HepG2 (cell line): ENCODE results near the gene TIGD6. TPM values are rescaled to one million over a fixed set of nuclear protein-coding genes. Genes with fewer than 3 reads are reported as not detected.

ENCODE experiments used
- DNMT3B ChIP-seq: conservative IDR thresholded peaks from 2 replicates; pipeline ENCODE4 v1.6.1; 2016; ENCODE audit warnings: missing biosample characterization, control low read depth
- GATAD2A ChIP-seq: IDR thresholded peaks from 2 replicates; pipeline ENCODE4 v1.6.1; 2016
- HOXA3 ChIP-seq: sonication (generic); formaldehyde crosslinking; IDR thresholded peaks from 2 replicates; pipeline ENCODE4 v1.5.0; 2020; ENCODE audit warnings: missing genetic modification reagents
- NFKBIZ ChIP-seq: IDR thresholded peaks from 2 replicates; pipeline ENCODE4 v1.6.1; 2018; ENCODE audit warnings: missing genetic modification reagents, missing compliant biosample characterization
- SCMH1 ChIP-seq: sonication (generic); formaldehyde crosslinking; IDR thresholded peaks from 2 replicates; pipeline ENCODE4 v1.9.0; 2021; ENCODE audit warnings: missing genetic modification reagents, mild to moderate bottlenecking, borderline replicate concordance
- STAG1 ChIP-seq: sonication (generic); formaldehyde crosslinking; IDR thresholded peaks from 2 replicates; pipeline ENCODE4 v1.4.0; 2020; ENCODE audit warnings: missing genetic modification reagents
- TMF1 ChIP-seq: sonication (generic); formaldehyde crosslinking; IDR thresholded peaks from 2 replicates; pipeline ENCODE4 v1.8.1; 2022; ENCODE audit warnings: low read depth, missing genetic modification reagents
- YEATS4 ChIP-seq: sonication (generic); formaldehyde crosslinking; IDR thresholded peaks from 2 replicates; pipeline ENCODE4 v1.4.0; 2020; ENCODE audit warnings: missing genetic modification reagents, borderline replicate concordance
- ZNF232 ChIP-seq: sonication (generic); formaldehyde crosslinking; IDR thresholded peaks from 2 replicates; pipeline ENCODE4 v1.4.0; 2020; ENCODE audit warnings: missing genetic modification reagents, borderline replicate concordance
- ZNF264 ChIP-seq: sonication (generic); formaldehyde crosslinking; IDR thresholded peaks from 2 replicates; pipeline ENCODE4 v1.4.0; 2020; ENCODE audit warnings: missing genetic modification reagents
- ZNF329 ChIP-seq: sonication (generic); formaldehyde crosslinking; IDR thresholded peaks from 2 replicates; pipeline ENCODE4 v1.9.0; 2021; ENCODE audit warnings: low read depth, mild to moderate bottlenecking, missing genetic modification reagents
- ZNF761 ChIP-seq: sonication (generic); formaldehyde crosslinking; conservative IDR thresholded peaks from 2 replicates; pipeline ENCODE4 v1.4.0; 2020; ENCODE audit warnings: mild to moderate bottlenecking, missing genetic modification reagents
- ZNF878 ChIP-seq: sonication (generic); formaldehyde crosslinking; IDR thresholded peaks from 2 replicates; pipeline ENCODE4 v1.8.1; 2023; ENCODE audit warnings: mild to moderate bottlenecking, missing genetic modification reagents, moderate library complexity
- polyA plus RNA-seq, 8 experiments: library from polyadenylated mRNA; depleted of rRNA in 3 of 8; stranded (reverse) in 7 of 8; unstranded in 1 of 8; fragments of >200 nt; fragmentation: Illumina TruSeq in 4 of 8; extraction: Trizol in 4 of 8; gene quantifications; 2 replicates each; pipeline versions ENCODE4 v1.2.1 to v1.2.3, GENCODE V29; 2011 to 2016; ENCODE audit warnings: low read depth in 4 of 8, missing spikeins in 1 of 8, mixed read lengths in 1 of 8; ENCODE audit not compliant: insufficient read depth in 1 of 8
- total RNA-seq, 5 experiments: library from RNA; depleted of rRNA; stranded (reverse); fragments of >200 nt; fragmentation: Illumina TruSeq; extraction: Trizol; gene quantifications; 2 replicates each; pipeline ENCODE4 v1.2.3, GENCODE V29; 2016; ENCODE audit warnings: low read depth in 1 of 5
- TF ChIP-seq, protein P1 (sequence below): sonication (generic); formaldehyde crosslinking; IDR thresholded peaks from 2 replicates; pipeline ENCODE4 v1.8.0; 2022; ENCODE audit warnings: missing genetic modification reagents, mild to moderate bottlenecking, borderline replicate concordance
- TF ChIP-seq, protein P2 (sequence below): sonication (generic); formaldehyde crosslinking; IDR thresholded peaks from 2 replicates; pipeline ENCODE4 v1.5.1; 2020; ENCODE audit warnings: mild to moderate bottlenecking, missing genetic modification reagents
- TF ChIP-seq, protein P3 (sequence below): sonication (generic); formaldehyde crosslinking; IDR thresholded peaks from 2 replicates; pipeline ENCODE4 v1.4.0; 2020; ENCODE audit warnings: missing genetic modification reagents
- TF ChIP-seq, protein P4 (sequence below): sonication (generic); formaldehyde crosslinking; IDR thresholded peaks from 2 replicates; pipeline ENCODE4 v1.4.0; 2020; ENCODE audit warnings: missing genetic modification reagents, borderline replicate concordance
- TF ChIP-seq, protein P5 (sequence below), 2 experiments: sonication (generic) in 1 of 2; formaldehyde crosslinking in 1 of 2; IDR thresholded peaks; 2 replicates each; pipeline versions ENCODE4 v1.4.0 to v1.6.1; 2018 to 2020; ENCODE audit warnings: missing genetic modification reagents in 2 of 2, borderline replicate concordance in 1 of 2, low read depth in 1 of 2, mild to moderate bottlenecking in 1 of 2, missing biosample characterization in 1 of 2

Gene TIGD6
- total and polyA plus RNA-seq, 2 of the 13 experiments (the other 11 are each of a cell fraction or from before 2014, with no cell fraction given), result 2.1 to 2.9 TPM

DNA sequence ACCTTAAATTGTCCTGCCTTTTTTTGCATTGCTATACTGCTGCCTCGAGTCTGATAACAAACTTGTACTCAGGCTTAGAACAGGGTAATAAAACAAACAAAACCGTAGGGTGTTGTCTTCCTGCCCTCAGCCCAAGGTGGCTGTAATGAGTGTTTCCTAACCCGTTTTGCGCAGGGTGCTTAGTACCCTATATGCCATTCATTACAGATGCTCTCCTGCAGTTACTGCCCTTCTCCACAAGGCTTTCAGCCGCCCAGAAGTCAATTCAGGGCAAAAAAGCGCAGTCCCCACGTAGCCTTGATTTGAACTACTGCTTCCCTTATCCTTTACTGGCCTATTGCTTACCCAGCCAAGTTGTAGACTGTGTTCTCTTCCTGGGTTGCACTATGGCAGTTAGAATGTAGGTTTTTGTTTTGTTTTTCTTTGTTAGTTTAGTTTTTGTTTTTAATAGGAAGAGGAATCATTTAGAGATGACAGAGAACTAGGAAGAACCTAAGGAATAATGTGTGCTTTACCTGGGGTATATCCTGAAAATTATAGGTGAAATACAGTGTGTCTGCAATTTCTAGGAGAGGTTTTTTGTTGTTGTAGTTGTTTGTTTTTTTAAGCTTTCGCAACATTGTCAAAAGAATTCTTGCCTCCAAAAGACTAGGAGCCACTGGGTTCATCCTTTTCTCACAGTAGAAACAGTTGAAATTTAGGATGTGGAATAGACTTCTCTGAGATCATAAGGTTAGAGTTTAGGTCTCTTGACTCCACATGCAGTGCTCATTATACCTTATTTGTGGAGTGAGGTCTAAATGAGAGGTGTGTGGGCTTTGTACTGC, 1.4 kb upstream of the TIGD6 start (continued):
- TF ChIP-seq, protein P1, sequence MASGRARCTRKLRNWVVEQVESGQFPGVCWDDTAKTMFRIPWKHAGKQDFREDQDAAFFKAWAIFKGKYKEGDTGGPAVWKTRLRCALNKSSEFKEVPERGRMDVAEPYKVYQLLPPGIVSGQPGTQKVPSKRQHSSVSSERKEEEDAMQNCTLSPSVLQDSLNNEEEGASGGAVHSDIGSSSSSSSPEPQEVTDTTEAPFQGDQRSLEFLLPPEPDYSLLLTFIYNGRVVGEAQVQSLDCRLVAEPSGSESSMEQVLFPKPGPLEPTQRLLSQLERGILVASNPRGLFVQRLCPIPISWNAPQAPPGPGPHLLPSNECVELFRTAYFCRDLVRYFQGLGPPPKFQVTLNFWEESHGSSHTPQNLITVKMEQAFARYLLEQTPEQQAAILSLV, result no peak
- TF ChIP-seq ZNF761 (CRISPR knock-in tag), result no peak
- TF ChIP-seq TMF1 (CRISPR knock-in tag), result no peak
- TF ChIP-seq, protein P2, sequence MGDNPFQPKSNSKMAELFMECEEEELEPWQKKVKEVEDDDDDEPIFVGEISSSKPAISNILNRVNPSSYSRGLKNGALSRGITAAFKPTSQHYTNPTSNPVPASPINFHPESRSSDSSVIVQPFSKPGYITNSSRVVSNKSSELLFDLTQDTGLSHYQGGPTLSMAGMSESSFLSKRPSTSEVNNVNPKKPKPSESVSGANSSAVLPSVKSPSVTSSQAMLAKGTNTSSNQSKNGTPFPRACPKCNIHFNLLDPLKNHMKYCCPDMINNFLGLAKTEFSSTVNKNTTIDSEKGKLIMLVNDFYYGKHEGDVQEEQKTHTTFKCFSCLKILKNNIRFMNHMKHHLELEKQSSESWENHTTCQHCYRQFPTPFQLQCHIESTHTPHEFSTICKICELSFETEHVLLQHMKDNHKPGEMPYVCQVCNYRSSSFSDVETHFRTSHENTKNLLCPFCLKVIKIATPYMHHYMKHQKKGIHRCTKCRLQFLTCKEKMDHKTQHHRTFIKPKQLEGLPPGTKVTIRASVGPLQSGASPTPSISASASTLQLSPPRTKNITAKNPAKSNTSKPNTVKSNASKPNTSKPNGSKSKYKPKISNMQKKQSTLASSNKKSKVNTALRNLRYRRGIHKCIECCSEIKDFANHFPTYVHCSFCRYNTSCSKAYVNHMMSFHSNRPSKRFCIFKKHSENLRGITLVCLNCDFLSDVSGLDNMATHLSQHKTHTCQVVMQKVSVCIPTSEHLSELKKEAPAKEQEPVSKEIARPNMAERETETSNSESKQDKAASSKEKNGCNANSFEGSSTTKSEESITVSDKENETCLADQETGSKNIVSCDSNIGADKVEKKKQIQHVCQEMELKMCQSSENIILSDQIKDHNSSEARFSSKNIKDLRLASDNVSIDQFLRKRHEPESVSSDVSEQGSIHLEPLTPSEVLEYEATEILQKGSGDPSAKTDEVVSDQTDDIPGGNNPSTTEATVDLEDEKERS (CRISPR knock-in tag), result 0 out of 2 replicates have a peak, but pooled peaks have one; percentile 28
- 0 out of 2 replicates have a peak, but pooled peaks have one; percentile 26 for TF ChIP-seq HOXA3 (CRISPR knock-in tag)
- peak; percentile 41; the same call in 1 of the 2 replicates for TF ChIP-seq STAG1 (CRISPR knock-in tag)
- no peak for TF ChIP-seq DNMT3B
- no peak for TF ChIP-seq ZNF329
- no peak for TF ChIP-seq NFKBIZ (CRISPR knock-in tag)
- TF ChIP-seq, protein P3, sequence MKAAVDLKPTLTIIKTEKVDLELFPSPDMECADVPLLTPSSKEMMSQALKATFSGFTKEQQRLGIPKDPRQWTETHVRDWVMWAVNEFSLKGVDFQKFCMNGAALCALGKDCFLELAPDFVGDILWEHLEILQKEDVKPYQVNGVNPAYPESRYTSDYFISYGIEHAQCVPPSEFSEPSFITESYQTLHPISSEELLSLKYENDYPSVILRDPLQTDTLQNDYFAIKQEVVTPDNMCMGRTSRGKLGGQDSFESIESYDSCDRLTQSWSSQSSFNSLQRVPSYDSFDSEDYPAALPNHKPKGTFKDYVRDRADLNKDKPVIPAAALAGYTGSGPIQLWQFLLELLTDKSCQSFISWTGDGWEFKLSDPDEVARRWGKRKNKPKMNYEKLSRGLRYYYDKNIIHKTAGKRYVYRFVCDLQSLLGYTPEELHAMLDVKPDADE (CRISPR knock-in tag), result no peak
- 0 out of 2 replicates have a peak, but pooled peaks have one; percentile 11 for TF ChIP-seq GATAD2A
- TF ChIP-seq, protein P4, sequence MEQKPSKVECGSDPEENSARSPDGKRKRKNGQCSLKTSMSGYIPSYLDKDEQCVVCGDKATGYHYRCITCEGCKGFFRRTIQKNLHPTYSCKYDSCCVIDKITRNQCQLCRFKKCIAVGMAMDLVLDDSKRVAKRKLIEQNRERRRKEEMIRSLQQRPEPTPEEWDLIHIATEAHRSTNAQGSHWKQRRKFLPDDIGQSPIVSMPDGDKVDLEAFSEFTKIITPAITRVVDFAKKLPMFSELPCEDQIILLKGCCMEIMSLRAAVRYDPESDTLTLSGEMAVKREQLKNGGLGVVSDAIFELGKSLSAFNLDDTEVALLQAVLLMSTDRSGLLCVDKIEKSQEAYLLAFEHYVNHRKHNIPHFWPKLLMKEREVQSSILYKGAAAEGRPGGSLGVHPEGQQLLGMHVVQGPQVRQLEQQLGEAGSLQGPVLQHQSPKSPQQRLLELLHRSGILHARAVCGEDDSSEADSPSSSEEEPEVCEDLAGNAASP (CRISPR knock-in tag), result peak; percentile 63; the same call in 1 of the 2 replicates
- TF ChIP-seq SCMH1 (CRISPR knock-in tag), result no peak
- TF ChIP-seq, protein P5, sequence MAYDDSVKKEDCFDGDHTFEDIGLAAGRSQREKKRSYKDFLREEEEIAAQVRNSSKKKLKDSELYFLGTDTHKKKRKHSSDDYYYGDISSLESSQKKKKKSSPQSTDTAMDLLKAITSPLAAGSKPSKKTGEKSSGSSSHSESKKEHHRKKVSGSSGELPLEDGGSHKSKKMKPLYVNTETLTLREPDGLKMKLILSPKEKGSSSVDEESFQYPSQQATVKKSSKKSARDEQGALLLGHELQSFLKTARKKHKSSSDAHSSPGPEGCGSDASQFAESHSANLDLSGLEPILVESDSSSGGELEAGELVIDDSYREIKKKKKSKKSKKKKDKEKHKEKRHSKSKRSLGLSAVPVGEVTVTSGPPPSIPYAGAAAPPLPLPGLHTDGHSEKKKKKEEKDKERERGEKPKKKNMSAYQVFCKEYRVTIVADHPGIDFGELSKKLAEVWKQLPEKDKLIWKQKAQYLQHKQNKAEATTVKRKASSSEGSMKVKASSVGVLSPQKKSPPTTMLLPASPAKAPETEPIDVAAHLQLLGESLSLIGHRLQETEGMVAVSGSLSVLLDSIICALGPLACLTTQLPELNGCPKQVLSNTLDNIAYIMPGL (CRISPR knock-in tag; IDR thresholded peaks at IDR 0.05; ENCODE audit: borderline replicate concordance in 1 of 2, low read depth in 1 of 2), result peak; percentile 51 to 72; a peak in 2 of 4 replicates
- no peak for TF ChIP-seq YEATS4 (CRISPR knock-in tag)
- no peak for TF ChIP-seq ZNF232 (CRISPR knock-in tag)
- TF ChIP-seq ZNF264 (CRISPR knock-in tag), result 0 out of 2 replicates have a peak, but pooled peaks have one; percentile 20
- TF ChIP-seq ZNF878 (CRISPR knock-in tag), result no peak
